G401 (cell line): Measurements from ENCODE around the gene PLCB4. TPM values are rescaled to one million over a fixed set of nuclear protein-coding genes. Genes with fewer than 3 reads are reported as not detected.
A peak's percentile ranks its signal among the peaks of the same experiment; 100 is the strongest.

ENCODE experiments used
- DNase-seq: peaks from one replicate; pipeline ENCODE4 v3.0.0-alpha.2; 2015; ENCODE audit warnings: low spot score
- in situ Hi-C: cut with HindIII; loops from 2 replicates; pipeline ENCODE4 v1.10.0; 2016; ENCODE audit warnings: low sequenced_read_pairs, mixed read lengths
- total RNA-seq: library from RNA; depleted of rRNA; stranded (reverse); fragments of >200 nt; shearing (Covaris generic); gene quantifications from 2 replicates; pipeline ENCODE4 v1.2.3, GENCODE V29; 2014

The PLCB4 gene
- total RNA-seq, 1 experiment from 2014 or later: 2.4 TPM

DNA sequence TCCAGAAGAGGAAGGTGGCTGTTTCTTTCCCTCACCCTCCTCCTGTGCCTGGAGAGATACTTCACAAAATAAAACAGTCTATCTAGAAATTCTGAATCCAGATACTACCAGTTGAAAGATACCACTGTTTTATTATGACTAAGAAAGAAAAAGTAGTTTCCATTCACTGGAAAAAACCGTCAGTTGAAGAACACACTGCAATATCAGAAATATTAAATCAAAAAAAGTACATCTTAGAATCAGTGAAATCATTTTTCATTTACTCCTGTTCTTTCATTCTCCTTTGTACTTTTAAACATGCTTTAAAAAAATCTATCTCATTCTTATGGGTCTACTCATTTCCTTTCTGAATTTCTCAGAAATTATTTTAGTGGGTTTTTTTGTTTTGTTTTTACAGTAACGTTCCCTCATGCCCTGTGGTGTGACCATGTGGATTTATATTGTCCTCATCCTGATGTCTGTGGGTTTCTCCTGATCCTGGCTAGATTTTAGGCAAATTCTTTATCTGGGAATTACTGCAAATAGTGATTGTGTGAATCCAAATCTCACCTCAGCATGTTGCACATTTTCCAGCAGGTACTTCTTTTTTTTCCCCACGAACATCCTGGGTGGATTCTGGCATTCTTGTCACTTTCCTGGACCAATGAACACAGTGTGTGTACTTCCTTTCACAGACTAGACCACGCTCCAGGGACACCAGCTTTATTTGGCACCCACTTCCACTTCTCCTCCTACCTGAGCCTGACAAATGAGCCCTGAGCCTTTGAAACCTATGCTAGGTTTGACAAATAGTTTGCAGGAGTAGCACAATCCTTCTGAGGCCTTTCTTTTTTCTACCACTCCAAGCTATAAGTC is 331.5 kb downstream of the PLCB4 start:
- DNase-seq: peak; percentile 77
- in situ Hi-C loops: no loop called here

DNA sequence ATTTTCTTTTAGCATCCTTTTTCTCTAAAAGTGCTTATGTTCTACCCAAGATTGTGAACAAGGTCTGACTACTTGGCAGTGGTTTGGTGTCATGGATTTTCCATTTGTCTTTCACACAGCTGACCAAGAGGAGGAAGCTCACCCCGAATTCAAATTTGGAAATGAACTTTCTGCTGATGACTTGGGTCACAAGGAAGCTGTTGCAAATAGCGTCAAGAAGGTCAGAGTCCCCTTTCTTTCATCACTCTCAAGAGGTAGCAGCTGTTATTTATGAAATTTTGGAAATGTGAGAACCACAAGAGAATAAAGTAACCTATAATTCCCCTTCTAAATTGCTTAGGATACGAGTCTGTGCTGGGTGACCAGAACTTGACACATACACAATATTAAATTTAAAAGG is 332.5 kb downstream of the PLCB4 start:
- in situ Hi-C loops: no loop called here
- DNase-seq: no peak

GRCh38 chr20:9402141-9402540 is 333.3 kb downstream of the PLCB4 start:
- in situ Hi-C loops: no loop called here

DNA sequence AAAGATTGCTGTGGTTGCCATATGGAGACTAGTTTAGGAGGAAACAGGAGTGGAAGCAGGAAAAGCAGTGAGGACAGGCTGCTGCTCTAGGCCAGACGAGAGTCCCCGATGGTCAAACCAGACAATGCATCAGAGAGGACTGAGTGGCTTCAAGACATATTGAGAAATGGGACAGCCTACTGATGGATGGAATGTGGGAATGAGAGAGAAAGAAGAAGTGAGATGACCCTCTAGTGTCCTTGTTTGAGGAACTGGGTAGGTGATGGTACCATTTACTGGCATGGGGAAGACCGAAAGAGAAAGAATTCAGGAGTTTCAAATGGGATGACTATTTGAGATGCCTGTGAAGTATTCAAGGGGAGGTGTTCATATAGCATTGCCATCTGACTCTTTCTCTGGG is 333.7 kb downstream of the PLCB4 start:
- in situ Hi-C loops: no loop called here

More at GRCh38 chr20:9402141-9402540, 333.3 kb downstream of the PLCB4 start:
- DNase-seq: no peak

DNA sequence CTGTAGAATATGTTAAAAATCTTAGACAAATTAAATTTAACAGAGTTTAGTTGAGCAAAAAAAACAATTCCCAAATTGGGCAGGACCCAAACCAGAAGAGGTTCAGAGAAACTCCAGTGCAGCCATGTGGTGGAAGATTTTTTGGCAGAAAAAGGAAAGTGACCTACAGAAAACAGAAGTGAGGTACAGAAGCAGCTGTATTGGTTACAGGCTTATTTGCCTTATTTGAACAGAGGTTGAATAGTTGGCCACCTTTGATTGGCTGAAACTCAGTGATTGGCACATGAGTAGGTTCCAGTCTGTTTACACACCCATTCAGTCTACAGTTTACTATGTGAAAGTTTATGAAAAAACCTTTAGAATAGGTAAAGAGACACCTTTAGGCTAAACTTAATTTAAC is 334.6 kb downstream of the PLCB4 start:
- in situ Hi-C loops: no loop called here
- DNase-seq: no peak

More for the DNA sequence above, 333.7 kb downstream of the PLCB4 start:
- no peak for DNase-seq

DNA sequence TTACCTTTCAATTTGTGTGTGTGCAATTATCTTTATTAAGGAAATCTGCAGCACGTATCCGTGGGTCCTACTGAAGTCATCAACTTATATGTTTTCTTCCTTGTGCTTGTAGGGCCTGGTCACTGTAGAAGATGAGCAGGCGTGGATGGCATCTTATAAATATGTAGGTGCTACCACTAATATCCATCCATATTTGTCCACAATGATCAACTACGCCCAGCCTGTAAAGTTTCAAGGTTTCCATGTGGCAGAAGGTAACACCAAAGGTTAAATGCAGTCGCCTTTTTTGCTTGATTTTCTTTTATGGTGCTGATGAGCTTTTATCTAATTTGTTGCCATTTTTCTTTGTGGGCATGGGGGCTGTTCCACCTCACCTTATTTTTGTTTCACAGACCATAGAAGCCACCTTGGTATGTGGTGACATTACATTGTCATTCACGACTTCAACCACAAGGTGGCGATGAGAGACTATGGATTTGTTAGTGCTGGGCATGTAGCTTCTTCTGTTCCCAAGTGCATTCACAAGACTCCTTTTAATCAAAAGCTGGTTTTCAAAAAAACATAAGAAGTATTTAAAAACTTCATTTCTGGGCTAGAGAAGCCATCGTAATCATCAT is 339.0 kb downstream of the PLCB4 start:
- peak; percentile 91 for DNase-seq
- in situ Hi-C loops: no loop called here

GRCh38 chr20:9408422-9409300 is 339.8 kb downstream of the PLCB4 start:
- peak; percentile 97 for DNase-seq
- in situ Hi-C loops: no loop called here

GRCh38 chr20:9409352-9409751 is 340.5 kb downstream of the PLCB4 start:
- no peak for DNase-seq
- in situ Hi-C loops: no loop called here

DNA sequence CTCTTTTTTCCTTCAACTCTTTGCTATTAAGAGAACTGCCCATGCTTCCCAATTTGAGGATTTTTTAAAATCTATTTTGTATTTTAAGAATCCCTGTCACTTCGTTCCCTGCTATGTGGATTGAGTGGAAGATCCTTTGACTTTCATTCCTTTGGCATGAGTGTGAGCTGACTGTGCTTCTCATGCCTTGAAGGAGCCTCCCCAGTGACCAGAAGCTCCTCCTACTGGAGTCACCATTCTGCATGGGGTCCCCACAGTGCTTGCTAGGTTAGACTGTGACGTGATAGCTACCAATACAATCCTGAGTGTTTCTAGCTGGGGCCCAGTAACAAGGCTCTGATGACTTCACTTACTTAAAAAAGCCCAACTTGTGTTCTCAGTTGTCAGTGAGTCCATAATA is 341.1 kb downstream of the PLCB4 start:
- DNase-seq: no peak
- in situ Hi-C loops: no loop called here

DNA sequence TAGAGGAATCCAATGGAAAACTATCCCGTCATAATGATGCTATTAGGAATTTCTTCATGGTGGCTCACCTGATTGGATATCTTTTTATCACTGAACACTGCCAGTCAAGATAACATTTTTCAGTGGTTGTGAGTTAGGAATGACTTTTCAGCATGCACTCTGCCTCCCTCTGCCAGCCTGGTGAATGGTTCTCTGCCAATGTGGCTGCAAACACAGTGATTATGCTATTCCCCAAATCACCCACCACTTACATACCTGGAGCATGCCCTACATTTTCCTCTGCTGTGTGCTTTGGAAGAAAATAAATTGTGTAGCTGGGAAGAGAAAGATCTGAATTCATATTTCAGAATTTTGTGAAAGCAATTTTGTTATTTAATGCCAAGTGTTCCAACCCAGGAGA is 342.9 kb downstream of the PLCB4 start:
- in situ Hi-C loops: no loop called here
- peak; percentile 57 for DNase-seq

DNA sequence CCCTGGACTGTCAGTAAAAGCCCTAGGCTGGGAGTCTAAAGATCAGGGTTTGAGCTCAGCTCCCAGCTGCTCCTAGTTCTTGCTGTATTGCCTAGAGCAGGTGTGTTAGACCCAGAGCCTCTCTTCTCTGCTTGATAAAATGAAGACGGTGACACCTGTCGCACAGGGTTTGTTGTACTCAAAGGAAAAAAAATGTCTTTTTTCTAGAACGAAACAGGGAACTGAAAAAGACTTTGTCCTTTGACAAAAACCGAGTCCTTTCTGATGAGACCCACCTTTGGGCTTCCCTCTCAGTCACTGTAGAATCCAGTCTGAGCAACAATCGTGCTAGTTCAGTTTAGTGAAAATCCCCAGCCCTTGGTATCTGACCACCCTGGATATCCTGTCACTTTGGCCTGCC is 343.4 kb downstream of the PLCB4 start:
- in situ Hi-C loops: no loop called here
- DNase-seq: no peak

GRCh38 chr20:9413001-9413400 is 344.1 kb downstream of the PLCB4 start:
- in situ Hi-C loops: no loop called here

GRCh38 chr20:9415426-9415825 is 346.5 kb downstream of the PLCB4 start:
- DNase-seq: peak; percentile 78
- in situ Hi-C loops: no loop called here

More at GRCh38 chr20:9413001-9413400, 344.1 kb downstream of the PLCB4 start:
- DNase-seq: no peak

- in situ Hi-C loops: no loop called here
- no peak for DNase-seq
These were observed 347.5 kb downstream of the PLCB4 start for GRCh38 chr20:9416421-9416820.

DNA sequence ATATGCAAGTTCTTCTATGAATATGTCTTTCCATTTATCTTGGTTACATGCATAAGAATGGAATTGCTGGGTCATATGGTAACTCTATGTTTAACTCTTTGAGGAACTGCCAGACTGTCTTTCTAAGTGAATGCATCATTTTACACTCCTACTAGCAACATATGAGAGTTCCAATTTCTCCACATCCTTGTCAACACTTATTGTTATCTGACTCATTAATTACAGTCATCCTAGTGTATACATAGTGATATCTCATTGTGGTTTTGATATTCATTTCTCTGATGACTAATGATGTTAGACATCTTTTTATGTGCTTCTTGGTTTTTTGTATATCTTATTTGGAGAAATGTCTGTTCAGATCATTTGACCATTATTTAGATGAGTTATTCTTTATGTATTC is 348.8 kb downstream of the PLCB4 start:
- DNase-seq: no peak
- in situ Hi-C loops: no loop called here

DNA sequence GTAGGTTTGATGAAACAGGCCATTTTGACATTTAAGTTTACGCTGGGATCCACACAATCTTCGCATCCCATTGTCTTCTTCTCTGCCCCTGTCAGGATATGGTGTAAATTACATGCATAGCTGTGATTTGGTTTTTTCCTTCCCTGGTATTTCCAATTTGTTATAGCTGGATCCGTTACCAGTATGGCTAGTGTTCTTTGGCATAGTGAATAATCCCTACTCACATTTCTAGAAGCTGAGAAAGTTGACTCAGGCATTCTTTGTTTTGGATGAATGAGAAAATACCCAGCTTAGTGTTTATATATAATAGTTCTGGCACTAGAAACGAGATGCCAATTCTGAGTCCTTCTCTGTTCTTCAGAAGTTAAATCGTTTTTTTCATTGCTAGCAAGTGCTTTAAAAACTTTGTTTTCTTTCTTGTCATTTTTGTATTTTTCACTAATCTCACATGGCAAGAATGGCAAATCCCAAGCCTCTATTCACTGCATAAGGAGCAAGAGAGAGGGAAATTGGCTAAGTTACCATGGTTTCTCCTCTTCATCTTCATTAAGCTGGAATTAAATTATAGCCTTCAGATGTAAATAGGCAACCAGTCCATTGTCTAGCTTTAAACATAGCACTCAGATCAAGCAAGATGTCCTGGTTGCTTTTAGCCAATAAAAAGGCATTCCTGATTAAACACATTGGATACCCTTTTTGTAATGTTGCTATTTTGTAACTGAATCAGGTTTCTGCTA is 353.6 kb downstream of the PLCB4 start:
- in situ Hi-C loops: no loop called here
- no peak for DNase-seq

- in situ Hi-C loops: no loop called here
- no peak for DNase-seq
These were observed 355.7 kb downstream of the PLCB4 start for GRCh38 chr20:9424551-9424950.

GRCh38 chr20:9427430-9428291 is 358.8 kb downstream of the PLCB4 start:
- in situ Hi-C loops: no loop called here
- DNase-seq: no peak
